Stimulated activated CD4-positive, alpha-beta T cell treated with anti-CD3 and anti-CD28 coated beads, TNF-alpha, amount 100 ng/mL, for 24 hours (primary cell): ENCODE measurements around the gene CECR2.

Experiments used
- DNase-seq, 3 experiments: peaks; one replicate each; pipeline ENCODE4 v3.0.0-alpha.2; 2020; ENCODE audit warnings: low read depth in 3 of 3

The CECR2 gene

GRCh38 chr22:17451316-17451715 is 82.1 kb downstream of the CECR2 start:
- no peak for DNase-seq

GRCh38 chr22:17460895-17461294 is 91.6 kb downstream of the CECR2 start:
- no peak for DNase-seq

- no peak for DNase-seq
Observed at GRCh38 chr22:17470880-17471500, 101.7 kb downstream of the CECR2 start.

GRCh38 chr22:17471886-17472535 is 102.8 kb downstream of the CECR2 start:
- no peak for DNase-seq

- no peak for DNase-seq
Observed at GRCh38 chr22:17472932-17473331, 103.7 kb downstream of the CECR2 start.

GRCh38 chr22:17475318-17476230 is 106.3 kb downstream of the CECR2 start:
- DNase-seq, result no peak

GRCh38 chr22:17476838-17477237 is 107.6 kb downstream of the CECR2 start:
- no peak for DNase-seq

GRCh38 chr22:17477391-17477833 is 108.2 kb downstream of the CECR2 start:
- no peak for DNase-seq

GRCh38 chr22:17479135-17479534 is 109.9 kb downstream of the CECR2 start:
- DNase-seq, result no peak

GRCh38 chr22:17481424-17481823 is 112.2 kb downstream of the CECR2 start:
- DNase-seq, result no peak

- no peak for DNase-seq
Observed at GRCh38 chr22:17483688-17484372, 114.6 kb downstream of the CECR2 start.

- DNase-seq, result no peak
Observed at GRCh38 chr22:17484608-17485007, 115.3 kb downstream of the CECR2 start.

GRCh38 chr22:17486313-17486712 is 117.1 kb downstream of the CECR2 start:
- DNase-seq, result no peak

- DNase-seq, result no peak
Observed at GRCh38 chr22:17486719-17487118, 117.5 kb downstream of the CECR2 start.

GRCh38 chr22:17489101-17489500 is 119.8 kb downstream of the CECR2 start:
- no peak for DNase-seq

GRCh38 chr22:17491090-17491640 is 121.9 kb downstream of the CECR2 start:
- no peak for DNase-seq

- DNase-seq, result no peak
Observed at GRCh38 chr22:17492247-17492646, 123.0 kb downstream of the CECR2 start.

- no peak for DNase-seq
Observed at GRCh38 chr22:17493419-17493981, 124.2 kb downstream of the CECR2 start.

GRCh38 chr22:17496841-17497240 is 127.6 kb downstream of the CECR2 start:
- no peak for DNase-seq

GRCh38 chr22:17501679-17502285 is 132.5 kb downstream of the CECR2 start:
- peak in 1 of 3 experiments; percentile 12 for DNase-seq

GRCh38 chr22:17508110-17508509 is 138.8 kb downstream of the CECR2 start:
- DNase-seq, result no peak
